Endothelial cell (in vitro differentiated cells): ENCODE data around the gene DRAP1. TPM values are rescaled to one million over a fixed set of nuclear protein-coding genes. Genes with fewer than 3 reads are reported as not detected.

ENCODE experiments used
- DNase-seq: peaks from one replicate; pipeline ENCODE4 v3.0.0; 2021; ENCODE audit warnings: low spot score
- H3K27ac Mint-ChIP-seq: one replicate; pipeline ENCODE4 v1.8.0; 2021; ENCODE audit warnings: mixed read lengths, inconsistent platforms; ENCODE audit not compliant: unreplicated experiment
- H3K27me3 Mint-ChIP-seq: one replicate; pipeline ENCODE4 v1.8.0; 2021; ENCODE audit warnings: mild to moderate bottlenecking, moderate library complexity, mixed read lengths, inconsistent platforms; ENCODE audit not compliant: unreplicated experiment
- H3K36me3 Mint-ChIP-seq: one replicate; pipeline ENCODE4 v1.8.0; 2021; ENCODE audit warnings: mild to moderate bottlenecking, low read depth, mixed read lengths, inconsistent platforms; ENCODE audit not compliant: unreplicated experiment
- H3K4me1 Mint-ChIP-seq: one replicate; pipeline ENCODE4 v1.8.0; 2021; ENCODE audit warnings: mild to moderate bottlenecking, mixed read lengths, inconsistent platforms; ENCODE audit not compliant: unreplicated experiment
- H3K4me3 Mint-ChIP-seq: one replicate; pipeline ENCODE4 v1.8.0; 2021; ENCODE audit warnings: mild to moderate bottlenecking, mixed read lengths, inconsistent platforms; ENCODE audit not compliant: unreplicated experiment
- H3K9me3 Mint-ChIP-seq: one replicate; pipeline ENCODE4 v1.8.0; 2021; ENCODE audit warnings: mixed read lengths, inconsistent platforms; ENCODE audit not compliant: unreplicated experiment
- CTCF ChIP-seq: fragments of 200-600 bp; sonication (generic); IDR thresholded peaks from one replicate; pipeline ENCODE4 v1.5.0; 2021; ENCODE audit warnings: antibody characterized with exemption; ENCODE audit not compliant: unreplicated experiment
- total RNA-seq: library from RNA; stranded (reverse); fragmentation: NEBNext Ultra II Directional; extraction: Animal tissue kit (Norgen Biotek cat#: 25700); gene quantifications from one replicate; pipeline ENCODE4 v1.2.1, GENCODE V29; 2021; ENCODE audit not compliant: unreplicated experiment

Gene DRAP1
- total RNA-seq, 1 donor from 2014 or later = 79.6 TPM

GRCh38 chr11:65962141-65962564, 42.9 kb downstream of the DRAP1 start:
- Mint-ChIP-seq H3K9me3 (no peaks in the 10 kb centered on the region), H3K4me1 (peaks cover 23% of the 10 kb centered on the region), H3K27me3 (peaks cover 16% of the 10 kb centered on the region), H3K4me3 (peak overlapping the region; percentile 85), H3K27ac (peak overlapping the region; percentile 68), H3K36me3 (peaks cover 23% of the 10 kb centered on the region)
- TF ChIP-seq CTCF = no peak
- no peak for DNase-seq

GRCh38 chr11:65964906-65965305, 45.7 kb downstream of the DRAP1 start:
- no peak for TF ChIP-seq CTCF
- H3K27ac Mint-ChIP-seq = peak overlapping the region; percentile 85
- H3K9me3 Mint-ChIP-seq = no peaks in the 10 kb centered on the region
- H3K27me3 Mint-ChIP-seq = peaks cover 22% of the 10 kb centered on the region
- DNase-seq = no peak
- peak overlapping the region; percentile 76 for H3K4me3 Mint-ChIP-seq
- peaks cover 23% of the 10 kb centered on the region for H3K4me1 Mint-ChIP-seq
- peaks cover 39% of the 10 kb centered on the region for H3K36me3 Mint-ChIP-seq

GRCh38 chr11:65965986-65966762, 46.9 kb downstream of the DRAP1 start:
- Mint-ChIP-seq H3K4me1 (peaks cover 20% of the 10 kb centered on the region), H3K27ac (no peak overlapping the region), H3K36me3 (peaks cover 46% of the 10 kb centered on the region), H3K4me3 (peak overlapping the region; percentile 22), H3K9me3 (no peaks in the 10 kb centered on the region), H3K27me3 (peaks cover 22% of the 10 kb centered on the region)
- TF ChIP-seq CTCF = no peak
- DNase-seq = no peak

GRCh38 chr11:65967329-65967934, 48.2 kb downstream of the DRAP1 start:
- peaks cover 17% of the 10 kb centered on the region for H3K27me3 Mint-ChIP-seq
- no peak overlapping the region for H3K4me3 Mint-ChIP-seq
- peaks cover 13% of the 10 kb centered on the region for H3K4me1 Mint-ChIP-seq
- H3K27ac Mint-ChIP-seq = no peak overlapping the region
- TF ChIP-seq CTCF = no peak
- DNase-seq = no peak
- H3K36me3 Mint-ChIP-seq = peaks cover 51% of the 10 kb centered on the region
- no peaks in the 10 kb centered on the region for H3K9me3 Mint-ChIP-seq
